Right renal cortex interstitium (tissue), 3 donors: ENCODE measurements around the gene MTM1. TPM values are rescaled to one million over a fixed set of nuclear protein-coding genes. Genes with fewer than 3 reads are reported as not detected.

Experiments
- DNase-seq, 3 donors: peaks; one replicate each; pipeline ENCODE4 v3.0.0-alpha.2; 2013; ENCODE audit warnings: low read depth in 3 of 3, low spot score in 2 of 3
- polyA plus RNA-seq, 3 donors: library from polyadenylated mRNA; unstranded; fragments of 120-200 nt; gene quantifications; one replicate each; pipeline ENCODE4 v1.2.1, GENCODE V29; 2013; ENCODE audit not compliant: insufficient read length in 3 of 3

Gene MTM1
- polyA plus RNA-seq, 3 donors, result 12.8 to 16.6 (median 13.1) TPM

- no peak for DNase-seq
Measured at GRCh38 chrX:150548251-150548650, 20.2 kb upstream of the MTM1 start.

GRCh38 chrX:150548684-150549083 lies 19.7 kb upstream of the MTM1 start:
- DNase-seq, result no peak

- DNase-seq, result no peak
Measured at GRCh38 chrX:150551963-150552362, 16.5 kb upstream of the MTM1 start.

- DNase-seq, result no peak
Measured at GRCh38 chrX:150558424-150558823, 10.0 kb upstream of the MTM1 start.

GRCh38 chrX:150564838-150565237 lies 3.6 kb upstream of the MTM1 start:
- no peak for DNase-seq

GRCh38 chrX:150565551-150565950 lies 2.9 kb upstream of the MTM1 start:
- DNase-seq, result no peak

GRCh38 chrX:150566734-150567182 lies 1.7 kb upstream of the MTM1 start:
- no peak for DNase-seq

- no peak for DNase-seq
Measured at GRCh38 chrX:150567645-150568319, 639 bp upstream of the MTM1 start.

- no peak for DNase-seq
Measured at GRCh38 chrX:150569155-150569477, 695 bp downstream of the MTM1 start.

GRCh38 chrX:150570512-150570911 lies 2.1 kb downstream of the MTM1 start:
- DNase-seq, result no peak

GRCh38 chrX:150572206-150572605 lies 3.8 kb downstream of the MTM1 start:
- DNase-seq, result no peak

GRCh38 chrX:150573106-150573505 lies 4.7 kb downstream of the MTM1 start:
- no peak for DNase-seq

- DNase-seq, result no peak
Measured at GRCh38 chrX:150573702-150574101, 5.3 kb downstream of the MTM1 start.

GRCh38 chrX:150574559-150575418 lies 6.4 kb downstream of the MTM1 start:
- DNase-seq, result no peak

- no peak for DNase-seq
Measured at GRCh38 chrX:150575419-150575814, 7.0 kb downstream of the MTM1 start.

GRCh38 chrX:150577174-150577573 lies 8.8 kb downstream of the MTM1 start:
- DNase-seq, result no peak

- DNase-seq, result no peak
Measured at GRCh38 chrX:150581093-150581775, 12.8 kb downstream of the MTM1 start.

GRCh38 chrX:150582338-150582948 lies 14.0 kb downstream of the MTM1 start:
- no peak for DNase-seq

- DNase-seq, result no peak
Measured at GRCh38 chrX:150587585-150588503, 19.4 kb downstream of the MTM1 start.

- no peak for DNase-seq
Measured at GRCh38 chrX:150594584-150594983, 26.2 kb downstream of the MTM1 start.
